Pancreas (tissue), 10 donors: Measurements from ENCODE around the gene PLCB1. TPM values are rescaled to one million over a fixed set of nuclear protein-coding genes. Genes with fewer than 3 reads are reported as not detected.
"Not testable (repeated sequence)": the region's sequence is repeated elsewhere in the genome, so short reads cannot be mapped to it uniquely, and the experiment has no call there.

ENCODE experiments used
- ATAC-seq, 4 donors: fragments of 200-7000 bp; cut with Tn5 transposase; one replicate each; pipeline versions ENCODE4 v1.8.0 to v1.9.1; 2020; ENCODE audit warnings: mild to moderate bottlenecking in 4 of 4, moderate library complexity in 4 of 4
- DNase-seq, 6 donors: peaks; one replicate each; pipeline ENCODE4 v3.0.0-alpha.2; 2020
- FAIRE-seq: peaks from 2 replicates; lab custom pipeline; 2012; peaks lifted over from hg19 to GRCh38; lab: Jason Lieb, UNC
- H3K27ac ChIP-seq, 4 donors: fragments of 200-600 bp; sonication (generic); 1 replicate in 3 of 4; 2 replicates in 1 of 4; pipeline versions ENCODE4 v1.5.0 to v1.8.0; 2020
- H3K27me3 ChIP-seq, 4 donors: fragments of 200-600 bp; one replicate each; pipeline ENCODE4 v1.8.0; 2021
- H3K36me3 ChIP-seq, 3 donors: fragments of 200-600 bp; sonication (generic) in 1 of 3; one replicate each; pipeline versions ENCODE4 v1.5.0 to v1.8.0; 2020 to 2021
- H3K4me1 ChIP-seq, 3 donors: fragments of 200-600 bp; one replicate each; pipeline ENCODE4 v1.8.0; 2021
- H3K4me3 ChIP-seq, 4 donors: fragments of 200-600 bp; sonication (generic) in 2 of 4; one replicate each; pipeline versions ENCODE4 v1.5.0 to v1.8.0; 2020 to 2021
- H3K9me3 ChIP-seq, 4 donors: fragments of 200-600 bp; one replicate each; pipeline ENCODE4 v1.8.0; 2021
- WGBS, 2 donors: extraction: QIAGEN DNeasy Blood & Tissue Kit; methylation state at CpG; one replicate each; pipeline ENCODE4 v1.1.7; 2013; 5-methylcytosine and 5-hydroxymethylcytosine counted together
- intact Hi-C, 3 donors: fragments of 100-400 bp; cut with DNase I; formaldehyde crosslinking; loops; one replicate each; pipeline versions ENCODE4 v1.11.1 to v1.14.2; 2022
- polyA plus RNA-seq, 2 donors: library from polyadenylated mRNA; stranded (reverse); fragments of 200-250 nt; gene quantifications; one replicate each; pipeline ENCODE4 v1.2.3, GENCODE V29; 2013
- total RNA-seq, 6 donors: library from RNA; stranded (reverse); fragmentation: NEBNext Ultra II Directional in 4 of 6; extraction: Animal tissue kit (Norgen Biotek cat#: 25700) in 4 of 6; gene quantifications; one replicate each; pipeline versions ENCODE4 v1.2.1 to v1.2.4, GENCODE V29; 2021 to 2023
- TF ChIP-seq, protein P1 (sequence below), 4 donors: fragments of 200-600 bp; sonication (generic) in 3 of 4; IDR thresholded peaks; one replicate each; pipeline versions ENCODE4 v1.5.0 to v1.8.0; 2021; ENCODE audit warnings: antibody characterized with exemption in 4 of 4
- donor health status: healthy with polysubstance abuse.
- donor health status: DM: no; HTN: no; CAD: no; lungs with moderate emphysema.
- donor health status: DM: no; HTN: no; CAD: no.
- donor health status: control.
- donor health status: control.
- donor health status: Bipolar disorder and iron deficiency.
- donor health status: DM: yes; HTN: yes; CAD: no.
- donor health status: DM: no; HTN: no; CAD: no.
- donor health status: DM: no; HTN: no; CAD: no.
- donor health status: DM: yes; HTN: yes; CAD: no.

The PLCB1 gene
- total and polyA plus RNA-seq, 8 donors = 4.5 to 18.7 (median 13.7) TPM

DNA sequence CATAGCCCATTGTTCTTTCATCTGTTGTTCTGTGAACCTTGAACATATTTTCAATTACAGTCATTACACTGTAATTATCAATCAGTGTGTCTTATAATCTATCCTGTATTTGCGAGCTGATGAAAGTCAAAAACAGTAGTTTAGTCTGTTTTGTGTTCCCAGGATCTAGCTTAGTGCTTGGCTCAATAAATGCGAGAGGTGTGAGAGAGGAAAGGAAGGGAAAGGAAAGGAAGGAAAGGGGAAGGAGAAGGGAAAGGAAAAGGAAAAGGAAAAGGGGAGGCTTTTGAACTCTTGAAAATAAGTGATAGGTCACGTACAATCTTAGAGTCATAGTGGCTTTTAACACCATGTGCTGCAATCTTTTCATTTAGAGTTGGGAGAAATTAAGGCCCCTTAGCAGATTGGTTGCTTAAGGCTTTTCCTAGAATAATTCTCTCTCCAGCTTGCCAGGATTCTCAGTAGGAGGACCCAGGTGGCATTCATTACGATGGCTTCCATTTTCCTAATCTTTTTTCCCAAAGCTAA lies 503.0 kb downstream of the PLCB1 start:
- no peak for FAIRE-seq

DNA sequence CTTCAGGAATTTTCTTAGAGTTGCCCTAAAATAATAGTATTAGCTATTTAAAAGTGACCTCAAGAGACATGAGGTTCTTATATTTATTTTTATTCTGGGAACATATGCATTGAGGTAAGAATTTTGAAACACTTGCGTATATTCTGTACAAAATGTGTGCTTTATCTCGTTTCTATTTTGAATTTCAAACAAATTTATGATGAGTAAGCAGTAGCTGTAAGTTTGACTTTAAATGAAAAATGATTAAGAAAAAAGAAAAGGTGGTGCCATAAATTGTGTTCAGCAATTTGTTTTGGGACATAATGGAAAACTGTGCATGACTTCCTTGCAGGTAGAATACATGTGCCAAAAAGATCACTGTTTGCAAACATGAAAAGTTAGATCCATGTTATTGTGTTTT lies 503.8 kb downstream of the PLCB1 start:
- intact Hi-C loops = no loop called here
- Histone ChIP-seq H3K4me1 (no peaks in the 10 kb centered on the region), H3K4me3 (no peak overlapping the region), H3K27ac (no peak overlapping the region), H3K36me3 (no peaks in the 10 kb centered on the region), H3K27me3 (no peaks in the 10 kb centered on the region), H3K9me3 (no peaks in the 10 kb centered on the region)
- 57 to 65% methylated on average over 2 of the region's 2 CpGs for WGBS, 2 donors
- ATAC-seq (no peak), FAIRE-seq (no peak), DNase-seq (no peak)
- TF ChIP-seq, protein P1, sequence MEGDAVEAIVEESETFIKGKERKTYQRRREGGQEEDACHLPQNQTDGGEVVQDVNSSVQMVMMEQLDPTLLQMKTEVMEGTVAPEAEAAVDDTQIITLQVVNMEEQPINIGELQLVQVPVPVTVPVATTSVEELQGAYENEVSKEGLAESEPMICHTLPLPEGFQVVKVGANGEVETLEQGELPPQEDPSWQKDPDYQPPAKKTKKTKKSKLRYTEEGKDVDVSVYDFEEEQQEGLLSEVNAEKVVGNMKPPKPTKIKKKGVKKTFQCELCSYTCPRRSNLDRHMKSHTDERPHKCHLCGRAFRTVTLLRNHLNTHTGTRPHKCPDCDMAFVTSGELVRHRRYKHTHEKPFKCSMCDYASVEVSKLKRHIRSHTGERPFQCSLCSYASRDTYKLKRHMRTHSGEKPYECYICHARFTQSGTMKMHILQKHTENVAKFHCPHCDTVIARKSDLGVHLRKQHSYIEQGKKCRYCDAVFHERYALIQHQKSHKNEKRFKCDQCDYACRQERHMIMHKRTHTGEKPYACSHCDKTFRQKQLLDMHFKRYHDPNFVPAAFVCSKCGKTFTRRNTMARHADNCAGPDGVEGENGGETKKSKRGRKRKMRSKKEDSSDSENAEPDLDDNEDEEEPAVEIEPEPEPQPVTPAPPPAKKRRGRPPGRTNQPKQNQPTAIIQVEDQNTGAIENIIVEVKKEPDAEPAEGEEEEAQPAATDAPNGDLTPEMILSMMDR (IDR thresholded peaks at IDR 0.05) = no peak

More for the DNA sequence above, 503.0 kb downstream of the PLCB1 start:
- H3K9me3 ChIP-seq = no peaks in the 10 kb centered on the region
- H3K27me3 ChIP-seq = no peaks in the 10 kb centered on the region
- no peak for DNase-seq
- TF ChIP-seq, protein P1 (IDR thresholded peaks at IDR 0.05) = no peak
- H3K4me1 ChIP-seq = no peaks in the 10 kb centered on the region
- ATAC-seq = no peak
- H3K27ac ChIP-seq = no peak overlapping the region
- H3K36me3 ChIP-seq = no peaks in the 10 kb centered on the region
- no peak overlapping the region for H3K4me3 ChIP-seq
- 87 to 95% methylated on average over 4 of the region's 4 CpGs for WGBS, 2 donors
- intact Hi-C loops = no loop called here

DNA sequence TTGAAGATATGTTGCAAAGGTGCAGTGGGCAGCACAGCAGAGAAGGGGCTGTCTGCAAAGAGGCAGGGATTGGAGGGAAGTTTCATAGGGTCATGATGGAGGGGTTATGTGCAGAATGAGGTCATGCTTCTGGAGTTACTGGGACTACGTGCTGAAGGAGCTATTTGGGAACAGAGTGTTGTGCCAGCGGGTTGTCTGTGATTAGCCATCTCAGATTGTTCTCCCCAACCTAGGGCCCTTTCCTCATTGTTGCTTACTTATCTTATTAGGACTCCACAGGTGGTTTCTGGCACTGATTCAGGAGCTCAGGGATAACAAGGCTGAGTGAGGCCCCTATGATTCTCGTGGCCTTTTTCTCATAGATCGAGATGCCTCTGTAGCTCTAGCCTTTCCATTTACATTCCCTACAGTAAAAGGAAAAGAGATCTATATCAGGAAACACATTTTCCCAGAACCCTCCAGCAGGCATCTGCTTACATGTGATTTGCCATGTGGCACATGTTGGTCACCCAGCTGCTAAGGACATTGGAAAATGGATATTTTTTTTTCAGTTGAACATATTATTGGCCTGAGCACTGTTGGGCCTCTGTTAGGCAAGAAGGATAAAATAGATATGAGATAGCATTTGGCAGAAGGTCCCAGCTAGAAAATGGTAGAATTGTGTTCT lies 507.2 kb downstream of the PLCB1 start:
- no peaks in the 10 kb centered on the region for H3K4me1 ChIP-seq
- ATAC-seq (no peak), DNase-seq (no peak), FAIRE-seq (no peak)
- intact Hi-C loops = no loop called here
- TF ChIP-seq, protein P1 (IDR thresholded peaks at IDR 0.05) = no peak
- 77 to 78% methylated on average over 4 of the region's 4 CpGs for WGBS, 2 donors
- no peak overlapping the region for H3K27ac ChIP-seq
- no peaks in the 10 kb centered on the region for H3K27me3 ChIP-seq
- H3K9me3 ChIP-seq = no peaks in the 10 kb centered on the region
- no peaks in the 10 kb centered on the region for H3K36me3 ChIP-seq
- H3K4me3 ChIP-seq = no peak overlapping the region

DNA sequence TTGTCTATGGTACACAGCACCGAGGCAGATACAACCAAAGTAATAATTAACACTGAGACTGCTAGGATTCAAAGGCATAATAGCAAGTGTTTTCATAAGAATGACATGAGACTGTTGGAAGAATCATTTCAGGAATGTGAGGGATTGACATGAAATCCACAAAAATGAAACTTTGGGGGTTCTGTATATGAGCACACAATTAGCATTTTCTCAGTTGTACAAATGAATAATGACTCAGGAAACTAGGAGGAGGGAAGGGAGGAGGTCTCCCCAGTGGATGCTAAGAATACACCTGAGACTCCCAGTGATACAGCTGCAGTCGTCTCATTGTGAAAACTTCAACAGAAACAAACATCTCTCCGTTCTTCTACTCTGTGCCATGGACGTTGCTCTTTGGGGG lies 508.4 kb downstream of the PLCB1 start:
- no peaks in the 10 kb centered on the region for H3K4me1 ChIP-seq
- H3K4me3 ChIP-seq = no peak overlapping the region
- H3K36me3 ChIP-seq = no peaks in the 10 kb centered on the region
- no peaks in the 10 kb centered on the region for H3K9me3 ChIP-seq
- no peak for DNase-seq
- no peak for FAIRE-seq
- H3K27ac ChIP-seq = no peak overlapping the region
- TF ChIP-seq, protein P1 (IDR thresholded peaks at IDR 0.05) = no peak
- WGBS, 2 donors = 80 to 89% methylated on average over 4 of the region's 4 CpGs
- ATAC-seq = no peak
- intact Hi-C loops = no loop called here
- no peaks in the 10 kb centered on the region for H3K27me3 ChIP-seq

DNA sequence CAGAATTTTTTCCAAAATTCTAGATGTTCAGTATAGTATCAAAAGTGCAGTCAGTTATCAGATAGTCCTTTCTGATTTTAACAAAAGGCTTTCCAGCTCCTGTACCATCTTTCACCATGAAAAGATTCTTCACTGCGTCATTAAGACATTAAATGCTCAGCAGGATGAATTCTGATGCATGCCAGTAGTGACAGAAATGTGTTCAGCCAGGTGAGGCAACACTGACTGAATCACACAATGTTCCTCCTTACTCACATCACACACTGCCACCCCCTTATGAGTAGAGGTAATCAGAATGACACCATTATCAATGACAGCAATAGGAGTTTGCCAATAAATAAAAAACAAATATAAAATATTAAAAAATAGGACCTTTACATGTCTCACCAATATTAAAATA lies 510.2 kb downstream of the PLCB1 start:
- no peaks in the 10 kb centered on the region for H3K9me3 ChIP-seq
- no peaks in the 10 kb centered on the region for H3K4me1 ChIP-seq
- 96 to 100% methylated on average over 1 of the region's 1 CpG for WGBS, 2 donors
- intact Hi-C loops = no loop called here
- no peak overlapping the region for H3K27ac ChIP-seq
- H3K27me3 ChIP-seq = no peaks in the 10 kb centered on the region
- H3K4me3 ChIP-seq = no peak overlapping the region
- FAIRE-seq (no peak), ATAC-seq (no peak), DNase-seq (no peak)
- H3K36me3 ChIP-seq = no peaks in the 10 kb centered on the region
- TF ChIP-seq, protein P1 (IDR thresholded peaks at IDR 0.05) = no peak

DNA sequence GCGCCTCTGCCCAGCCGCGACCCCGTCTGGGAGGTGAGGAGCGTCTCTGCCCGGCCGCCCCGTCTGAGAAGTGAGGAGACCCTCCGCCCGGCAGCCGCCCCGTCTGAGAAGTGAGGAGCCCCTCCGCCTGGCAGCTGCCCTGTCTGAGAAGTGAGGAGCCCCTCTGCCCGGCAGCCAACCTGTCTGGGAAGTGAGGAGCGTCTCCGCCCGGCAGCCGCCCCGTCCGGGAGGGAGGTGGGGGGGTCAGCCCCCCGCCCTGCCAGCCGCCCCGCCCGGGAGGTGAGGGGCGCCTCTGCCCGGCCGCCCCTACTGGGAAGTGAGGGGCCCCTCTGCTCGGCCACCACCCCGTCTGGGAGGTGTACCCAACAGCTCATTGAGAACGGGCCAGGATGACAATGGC lies 512.4 kb downstream of the PLCB1 start:
- H3K36me3 ChIP-seq, DNase-seq, FAIRE-seq, H3K9me3 ChIP-seq, H3K4me3 ChIP-seq, H3K4me1 ChIP-seq, ATAC-seq, H3K27me3 ChIP-seq, intact Hi-C loops, H3K27ac ChIP-seq: not testable (repeated sequence)
- WGBS, 2 donors = 94 to 97% methylated on average over 5 to 13 of the region's 30 CpGs
